GM18907 (cell line): ENCODE measurements around the gene SHISA2.

ENCODE experiments used
- ATAC-seq: cut with Tn5 transposase; IDR thresholded peaks from one replicate; pipeline ENCODE4 v1.9.1; 2021; ENCODE audit warnings: mild to moderate bottlenecking, moderate library complexity; ENCODE audit not compliant: unreplicated experiment

SHISA2 gene

DNA sequence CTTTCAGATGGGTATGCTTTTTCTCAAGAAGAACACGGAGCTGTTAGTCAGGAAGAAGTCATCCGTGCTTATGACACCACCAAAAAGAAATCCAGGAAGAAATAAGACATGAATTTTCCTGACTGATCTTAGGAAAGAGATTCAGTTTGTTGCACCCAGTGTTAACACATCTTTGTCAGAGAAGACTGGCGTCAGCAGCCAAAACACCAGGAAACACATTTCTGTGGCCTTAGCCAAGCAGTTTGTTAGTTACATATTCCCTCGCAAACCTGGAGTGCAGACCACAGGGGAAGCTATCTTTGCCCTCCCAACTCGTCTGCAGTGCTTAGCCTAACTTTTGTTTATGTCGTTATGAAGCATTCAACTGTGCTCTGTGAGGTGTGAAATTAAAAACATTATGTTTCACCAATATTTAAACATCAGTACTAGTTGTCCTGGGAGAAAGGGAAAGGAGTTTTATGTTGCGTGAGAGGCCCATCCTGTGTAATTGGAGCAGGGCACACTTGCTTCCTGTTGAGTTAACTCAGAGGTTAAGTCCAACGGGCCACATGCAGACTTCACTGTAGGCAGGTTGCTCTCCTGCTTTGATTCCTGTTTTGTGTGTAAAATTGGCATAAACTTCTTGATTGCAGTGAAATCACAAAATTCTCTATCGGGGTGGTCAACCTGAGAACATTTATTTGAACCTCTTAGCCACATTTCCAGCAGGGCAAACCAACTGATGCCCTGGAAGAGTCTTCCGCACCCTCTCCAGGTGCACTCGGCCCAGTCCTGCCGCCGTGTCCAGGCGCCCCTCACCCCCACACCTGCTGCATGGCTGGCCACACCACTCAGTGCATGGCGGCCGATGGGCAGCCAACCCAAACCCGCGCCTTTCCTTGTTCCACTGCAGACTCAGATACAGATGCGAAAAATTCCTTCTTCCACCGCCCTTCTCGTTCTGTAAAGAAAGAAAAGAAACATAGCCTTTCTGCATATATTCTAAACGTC lies 31.6 kb downstream of the SHISA2 start:
- ATAC-seq: no peak

DNA sequence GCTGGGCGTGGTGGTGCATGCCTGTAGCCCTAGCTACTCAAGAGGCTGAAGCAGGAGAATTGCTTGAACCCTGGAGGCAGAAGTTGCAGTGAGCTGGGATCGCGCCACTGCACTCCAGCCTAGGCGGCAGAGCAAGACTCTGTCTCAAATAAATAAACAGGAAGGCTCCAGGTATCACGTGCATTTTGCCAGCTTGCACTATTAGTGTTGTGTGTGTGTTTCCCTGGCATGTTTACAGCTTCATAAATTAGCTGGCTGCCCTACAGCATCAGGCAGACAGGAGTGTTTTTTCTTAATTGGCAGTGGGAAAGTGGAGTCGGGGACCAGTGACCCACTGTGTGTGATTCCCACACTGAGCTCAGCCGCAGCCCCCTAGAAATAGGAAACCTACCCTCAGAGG lies 32.6 kb downstream of the SHISA2 start:
- ATAC-seq: no peak

DNA sequence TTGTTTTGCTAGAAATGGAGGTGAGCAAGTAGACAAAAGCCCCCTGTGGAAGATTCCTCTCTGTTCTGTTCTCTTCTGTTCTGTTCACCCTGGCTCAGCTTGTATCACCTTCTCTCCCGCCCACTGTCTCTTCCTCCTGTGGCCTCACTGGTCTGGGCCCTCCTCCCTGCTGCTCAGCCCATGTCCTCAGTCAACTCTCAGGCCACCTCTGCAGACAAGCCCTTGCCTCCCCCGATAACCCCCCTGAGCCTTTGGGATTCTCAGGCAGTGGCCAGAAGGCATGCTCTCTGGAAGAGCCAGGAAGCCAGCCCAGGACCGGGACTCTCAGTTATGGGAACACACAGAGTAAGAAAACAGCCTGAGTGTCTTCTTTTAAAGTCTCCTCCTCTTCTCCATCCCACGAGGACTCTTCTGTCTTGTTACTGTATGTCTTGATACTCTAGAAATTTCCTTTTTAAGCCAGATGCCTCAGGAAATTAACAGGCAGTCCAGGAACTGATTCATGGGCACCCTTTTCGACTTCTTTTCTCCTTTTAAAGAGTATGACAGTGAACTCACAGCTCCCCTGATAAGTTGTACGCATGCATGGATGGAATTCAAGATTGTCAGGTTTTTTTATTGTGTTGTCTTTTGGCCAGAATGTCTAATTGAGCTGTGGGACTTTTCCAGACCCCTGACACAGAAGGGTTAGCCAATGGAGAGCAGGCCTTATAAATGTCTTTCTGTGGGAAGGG lies 33.7 kb downstream of the SHISA2 start:
- ATAC-seq: no peak

DNA sequence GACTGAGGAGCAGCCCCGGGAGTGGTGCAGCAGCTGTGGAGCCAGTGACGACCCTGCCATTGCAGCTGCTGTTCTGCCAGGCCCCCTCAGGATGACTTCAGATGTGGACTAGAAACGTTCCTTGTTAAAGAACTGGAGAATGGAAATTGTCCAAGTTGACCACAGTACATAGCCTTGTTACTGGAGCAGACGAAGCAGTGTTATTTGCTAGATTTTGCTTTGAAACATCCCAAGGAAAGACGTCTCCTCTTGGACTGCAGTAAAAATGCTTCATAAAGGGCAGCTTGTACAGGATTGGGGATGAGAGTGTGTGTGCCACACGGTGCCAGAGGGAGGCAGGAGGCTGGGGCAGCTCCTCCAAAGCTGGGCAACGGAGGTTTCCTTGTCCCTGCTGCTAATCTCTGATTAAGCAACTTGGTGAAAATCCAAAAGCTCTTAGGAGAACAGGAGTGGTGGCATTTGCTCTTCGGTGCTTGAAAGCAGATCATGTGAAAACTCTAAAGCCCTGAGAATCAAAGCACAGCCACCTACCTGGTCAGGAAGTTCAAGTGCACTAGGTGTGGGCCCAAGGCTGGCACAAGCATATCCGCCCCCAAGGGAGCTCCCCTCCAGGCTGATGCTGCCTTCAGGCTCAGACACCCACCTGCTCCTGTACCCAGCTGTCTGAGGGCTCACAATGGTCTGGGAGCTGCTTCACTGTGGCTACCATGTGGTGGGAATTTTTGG lies 34.5 kb downstream of the SHISA2 start:
- no peak for ATAC-seq

DNA sequence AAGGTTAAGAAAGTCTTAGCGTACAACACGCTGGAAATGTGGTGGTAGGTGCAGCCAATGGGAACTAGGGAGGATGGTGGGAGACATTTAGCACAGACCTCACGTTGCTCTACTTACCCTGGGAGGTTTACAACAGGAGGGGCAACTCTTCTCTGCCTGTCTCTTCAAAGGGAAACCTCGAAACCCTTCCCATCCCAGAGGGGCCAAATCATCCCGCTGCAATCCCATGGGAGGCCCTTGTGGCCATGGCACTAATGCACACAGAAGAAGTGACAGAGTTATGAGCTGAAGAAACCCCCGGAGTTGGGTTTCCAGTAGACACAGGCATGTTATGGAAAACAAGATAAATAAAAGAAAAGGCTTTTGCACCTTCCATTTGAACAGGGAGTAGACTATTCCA lies 35.6 kb downstream of the SHISA2 start:
- no peak for ATAC-seq

DNA sequence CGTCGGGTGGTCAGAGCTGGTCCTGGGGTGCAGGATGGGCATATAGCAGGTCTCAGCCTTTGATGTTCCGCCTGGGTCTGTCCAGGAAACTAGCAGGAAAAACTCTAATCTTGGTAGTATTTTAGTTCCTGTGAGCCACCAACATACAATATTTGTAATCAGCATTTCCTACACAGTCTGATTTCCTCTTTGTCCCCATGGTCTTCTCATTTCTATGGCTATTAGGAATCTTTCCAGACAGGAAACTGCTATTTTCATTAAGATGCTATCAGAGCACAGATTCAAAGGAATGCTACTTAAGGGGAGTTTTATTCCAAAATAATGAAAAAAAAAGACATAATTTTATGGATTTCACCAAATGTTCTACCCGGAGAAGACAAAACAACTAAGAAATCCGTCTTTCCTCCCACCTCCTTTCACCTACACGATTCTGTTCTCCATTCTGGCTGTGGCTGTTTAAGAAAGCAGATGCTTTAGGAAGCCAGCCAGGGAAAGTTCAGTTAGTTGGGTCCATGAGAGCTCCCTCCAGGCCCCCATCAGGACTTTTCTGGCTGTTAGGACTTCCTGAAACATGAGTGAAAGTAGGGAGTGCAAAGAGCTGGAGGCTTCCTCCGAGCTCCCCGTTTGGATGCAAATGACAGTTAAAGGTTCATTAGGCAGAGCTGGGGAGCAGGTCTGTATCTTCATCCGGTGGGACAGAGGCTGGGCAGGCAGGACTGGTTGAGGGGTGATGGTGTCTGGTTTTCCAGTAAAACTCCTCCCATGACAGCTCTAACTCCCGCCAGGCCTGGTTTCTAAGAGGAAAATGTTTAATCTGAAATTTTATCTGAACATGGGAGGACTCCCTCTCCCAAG lies 36.3 kb downstream of the SHISA2 start:
- ATAC-seq: no peak

DNA sequence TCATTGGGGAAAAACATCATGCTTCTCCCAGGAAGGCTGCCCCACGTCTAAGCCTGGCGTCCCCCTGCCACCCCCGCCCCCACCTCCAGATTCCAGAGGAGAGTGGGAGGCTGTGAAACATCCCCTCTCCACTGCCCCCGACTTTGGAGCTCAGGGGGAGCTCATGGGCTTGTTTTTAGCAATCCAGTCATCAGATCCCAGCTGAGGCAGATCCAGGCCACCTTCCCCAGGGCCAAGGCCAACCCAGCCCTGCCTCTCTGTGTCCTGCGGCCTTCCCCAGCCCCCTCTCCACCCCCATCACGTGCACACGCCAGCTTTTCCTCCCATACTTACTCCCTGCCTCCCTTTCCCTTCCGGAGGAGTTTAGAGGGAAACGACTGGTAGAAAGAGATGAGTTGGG lies 38.8 kb downstream of the SHISA2 start:
- ATAC-seq: no peak

DNA sequence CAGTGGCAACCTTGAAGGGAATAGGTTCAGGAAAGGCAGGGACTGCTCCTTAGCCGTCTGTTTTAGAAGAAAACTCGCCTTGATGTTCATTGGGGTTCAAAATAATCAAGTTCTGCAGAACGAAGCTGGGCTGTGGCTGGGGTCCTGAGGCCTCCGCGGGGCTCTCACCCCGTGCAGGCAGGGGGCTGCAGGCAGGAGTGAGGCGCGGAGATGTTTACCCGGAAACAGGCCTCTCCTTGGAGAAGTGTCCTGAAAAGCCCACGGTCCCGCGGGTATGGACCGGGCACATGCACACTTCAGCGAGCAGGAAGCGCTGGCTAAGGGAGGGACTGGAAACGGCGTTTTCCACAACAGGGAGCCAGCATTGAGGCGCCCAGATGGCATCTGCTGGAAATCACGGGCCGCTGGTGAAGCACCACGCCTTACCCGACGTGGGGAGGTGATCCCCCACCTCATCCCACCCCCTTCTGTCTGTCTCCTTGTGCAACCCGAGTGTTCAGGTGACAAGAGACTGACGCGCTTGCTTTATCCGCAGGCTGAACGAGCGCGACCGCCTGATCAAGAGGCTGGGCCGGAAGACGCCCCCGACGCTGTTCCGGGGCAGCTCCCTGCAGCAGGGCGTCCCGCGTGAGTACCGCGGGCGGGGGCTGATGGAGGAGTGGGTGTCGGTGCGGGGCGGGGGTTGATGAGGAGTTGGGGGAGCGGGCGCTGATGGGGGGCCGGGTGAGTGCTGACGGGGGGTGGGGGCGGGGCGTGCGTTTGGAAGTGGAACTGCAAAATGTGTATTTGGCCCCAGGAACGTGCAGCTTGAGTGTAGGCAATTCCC lies 39.6 kb downstream of the SHISA2 start:
- no peak for ATAC-seq

DNA sequence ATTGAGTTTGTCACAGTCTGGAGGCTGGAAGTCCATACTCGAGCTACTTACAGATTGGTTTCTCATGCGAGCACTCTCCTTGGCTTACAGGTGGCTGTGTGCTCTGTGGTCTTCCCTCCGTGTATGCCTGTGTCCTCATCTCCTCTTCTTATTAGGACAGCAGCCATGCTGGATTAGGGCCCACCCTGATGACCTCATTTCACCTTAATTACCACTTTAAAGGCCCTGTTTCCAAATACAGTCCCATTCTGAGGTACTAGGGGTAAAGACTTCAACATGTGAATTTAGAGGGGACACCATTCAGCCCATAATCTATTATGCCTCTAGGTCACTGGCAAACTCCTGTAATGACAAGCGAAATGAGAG lies 40.6 kb downstream of the SHISA2 start:
- ATAC-seq: no peak

DNA sequence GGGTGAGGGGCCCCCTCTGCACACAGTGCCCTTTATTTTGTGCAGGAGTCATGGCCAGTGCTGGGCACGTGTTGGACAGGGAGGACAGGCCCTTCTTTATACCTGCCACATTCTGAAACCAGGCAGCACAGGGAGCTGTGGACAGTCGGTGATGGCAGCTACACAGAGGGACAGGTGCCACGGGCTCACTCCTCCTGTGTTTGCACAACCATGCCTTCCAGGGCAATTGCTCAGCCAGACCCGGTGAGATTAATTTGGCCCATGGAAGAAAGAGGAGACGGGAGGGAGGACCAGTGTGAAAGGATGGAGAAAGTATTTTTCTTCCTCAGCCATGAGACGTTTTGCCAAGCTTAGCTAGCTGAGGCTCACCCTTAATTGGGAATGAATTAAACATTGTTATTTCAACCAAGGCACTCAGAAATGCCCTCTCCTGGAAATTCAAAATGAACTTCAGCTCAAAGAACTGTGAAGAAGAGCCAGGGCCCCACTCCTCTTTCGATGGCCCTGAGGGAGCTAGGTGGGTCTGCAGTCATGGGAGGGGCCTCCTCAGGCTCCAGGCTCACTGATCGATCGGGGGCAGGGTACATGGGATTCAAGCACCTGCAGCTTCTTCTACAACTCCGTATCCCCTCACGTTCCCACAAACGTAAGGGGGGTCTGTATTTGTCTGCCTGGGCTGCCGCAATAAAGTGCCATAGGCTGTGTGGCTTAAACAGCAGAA lies 41.2 kb downstream of the SHISA2 start:
- ATAC-seq: no peak

DNA sequence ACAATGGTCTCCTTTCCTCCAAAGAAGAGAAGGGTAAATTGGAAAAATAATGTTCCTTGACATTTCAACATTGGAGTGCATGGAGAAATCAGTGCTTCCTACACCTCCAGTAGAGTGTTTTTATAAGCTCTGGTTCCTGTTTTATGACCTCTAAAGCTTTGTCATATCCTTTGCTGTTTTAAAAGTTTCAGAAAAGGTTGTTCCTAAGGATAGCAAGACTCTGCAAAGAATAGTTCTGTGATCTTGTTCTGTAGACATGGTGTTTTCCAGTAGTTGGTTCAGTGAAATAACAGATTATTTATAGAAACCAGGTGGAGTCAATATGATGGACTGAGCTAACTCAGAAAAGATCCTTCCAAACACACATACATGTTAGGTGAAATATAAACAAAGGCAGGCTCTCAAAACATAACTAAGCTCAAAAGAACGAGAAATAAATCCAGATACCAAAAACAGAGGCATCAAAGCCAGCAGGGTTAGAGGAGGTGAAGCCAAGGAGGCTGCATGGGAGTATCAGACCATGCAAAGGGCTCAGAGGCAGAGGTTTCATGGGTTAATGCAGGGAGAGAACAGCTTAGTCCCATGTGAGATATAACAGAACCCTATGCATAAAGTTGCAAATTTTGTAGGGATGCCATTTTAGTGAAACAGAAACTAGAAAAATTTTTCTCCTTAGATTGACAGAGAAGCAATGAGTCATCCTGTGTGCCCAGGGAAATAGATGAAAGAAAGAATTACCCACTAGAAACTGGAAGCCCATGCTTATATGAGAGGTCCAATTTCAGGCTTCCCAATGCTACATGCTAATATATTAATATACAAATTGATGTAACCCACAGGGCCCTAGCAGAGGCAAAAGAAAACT lies 44.3 kb downstream of the SHISA2 start:
- no peak for ATAC-seq
